ENCODE results near the gene PSME3.

PSME3 gene

GRCh38 chr17:42817866-42818265 is 15.3 kb upstream of the PSME3 start:
- DNase-seq (ENCODE audit: low spot score): peak; percentile 26

- peak; percentile 47 for DNase-seq (ENCODE audit: low spot score)
Measured at GRCh38 chr17:42818379-42818778, 14.8 kb upstream of the PSME3 start.

- DNase-seq (ENCODE audit: low spot score): peak; percentile 27
Measured at GRCh38 chr17:42819939-42820535, 13.2 kb upstream of the PSME3 start.

GRCh38 chr17:42821176-42821575 is 12.0 kb upstream of the PSME3 start:
- no peak for DNase-seq (ENCODE audit: low spot score)

GRCh38 chr17:42827472-42827871 is 5.7 kb upstream of the PSME3 start:
- DNase-seq (ENCODE audit: low spot score): no peak

GRCh38 chr17:42830971-42831370 is 2.2 kb upstream of the PSME3 start:
- no peak for DNase-seq (ENCODE audit: low spot score)

- no peak for DNase-seq (ENCODE audit: low spot score)
Measured at GRCh38 chr17:42832213-42832933, 824 bp upstream of the PSME3 start.

GRCh38 chr17:42833767-42834422 is 698 bp downstream of the PSME3 start:
- no peak for DNase-seq (ENCODE audit: low spot score)

- no peak for DNase-seq (ENCODE audit: low spot score)
Measured at GRCh38 chr17:42835732-42836131, 2.5 kb downstream of the PSME3 start.

- DNase-seq (ENCODE audit: low spot score): no peak
Measured at GRCh38 chr17:42841975-42842685, 8.9 kb downstream of the PSME3 start.

GRCh38 chr17:42843358-42843934 is 10.2 kb downstream of the PSME3 start:
- peak; percentile 87 for DNase-seq (ENCODE audit: low spot score)

GRCh38 chr17:42844271-42844670 is 11.1 kb downstream of the PSME3 start, which contains the start of gene AOC2:
TSS of gene AOC2 (plus strand) at chr17:42844580. CDS start at chr17:42844627, 47 bp downstream.
- DNase-seq (ENCODE audit: low spot score): no peak

GRCh38 chr17:42844761-42845555 is 11.8 kb downstream of the PSME3 start:
- no peak for DNase-seq (ENCODE audit: low spot score)

- DNase-seq (ENCODE audit: low spot score): no peak
Measured at GRCh38 chr17:42845556-42845917, 12.3 kb downstream of the PSME3 start.

GRCh38 chr17:42845918-42846593 is 12.9 kb downstream of the PSME3 start:
- DNase-seq (ENCODE audit: low spot score): no peak

GRCh38 chr17:42846594-42847280 is 13.5 kb downstream of the PSME3 start:
- DNase-seq (ENCODE audit: low spot score): peak; percentile 64

- no peak for DNase-seq (ENCODE audit: low spot score)
Measured at GRCh38 chr17:42848093-42848492, 14.9 kb downstream of the PSME3 start.

- no peak for DNase-seq (ENCODE audit: low spot score)
Measured at GRCh38 chr17:42849031-42849430, 15.8 kb downstream of the PSME3 start.

GRCh38 chr17:42849451-42850181 is 16.4 kb downstream of the PSME3 start:
- peak; percentile 53 for DNase-seq (ENCODE audit: low spot score)

GRCh38 chr17:42850954-42851353 is 17.8 kb downstream of the PSME3 start, which contains the start of gene AOC3:
TSS of gene AOC3 (plus strand) at chr17:42851199. CDS start at chr17:42851344, 145 bp downstream.
- no peak for DNase-seq (ENCODE audit: low spot score)
